GM12873 (cell line): ENCODE results near the gene CD320.

ENCODE experiments used
- CTCF ChIP-seq: IDR thresholded peaks from 2 replicates; pipeline ENCODE4 v1.5.1; 2012; ENCODE audit warnings: low read depth, mild to moderate bottlenecking, moderate library complexity, low read length, control low read depth; ENCODE audit not compliant: insufficient read depth; ENCODE audit errors: missing control alignments

CD320 gene

DNA sequence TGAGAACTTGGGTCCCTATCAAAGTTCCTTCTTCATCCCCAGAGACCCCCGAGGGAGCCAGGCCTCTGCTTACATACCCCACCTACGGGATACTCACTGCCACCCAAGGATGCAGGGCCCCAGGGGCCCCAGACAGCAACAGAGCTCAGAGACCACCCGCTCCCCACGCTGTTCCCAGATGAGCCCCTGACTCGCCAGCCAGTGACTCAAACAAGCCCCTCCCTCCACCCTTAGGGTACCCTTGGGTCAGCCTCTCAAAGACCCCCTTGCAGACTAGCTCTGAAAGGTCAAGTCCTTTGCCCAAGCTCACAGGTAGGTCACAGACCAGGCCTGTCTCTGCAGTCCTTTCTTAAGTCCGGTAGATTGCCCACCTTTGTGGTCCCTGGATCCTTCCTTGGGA is 45.7 kb downstream of the CD320 start:
- no peak for TF ChIP-seq CTCF

DNA sequence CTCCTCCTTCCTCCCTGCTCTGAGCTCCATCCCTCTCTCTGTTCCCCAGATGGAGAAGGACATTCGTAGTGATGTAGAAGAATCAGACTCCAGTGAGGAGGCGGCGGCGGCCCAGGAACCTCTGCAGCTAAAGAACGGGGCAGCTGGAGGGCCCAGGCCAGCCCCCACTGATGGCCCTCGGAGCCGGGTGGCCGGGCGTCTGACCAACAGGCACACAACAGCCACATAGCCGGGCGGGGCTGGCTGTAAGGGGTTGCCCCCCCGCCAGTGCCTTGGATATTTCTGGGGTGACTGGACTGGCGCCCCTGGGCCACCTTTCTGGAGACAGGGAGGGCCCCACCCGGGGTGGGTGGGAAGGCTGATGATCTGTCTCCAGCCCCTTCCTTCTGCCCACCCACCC is 46.3 kb downstream of the CD320 start:
- TF ChIP-seq CTCF = no peak

- TF ChIP-seq CTCF = no peak
Observed at GRCh38 chr19:8261347-8261746, 46.8 kb downstream of the CD320 start.

DNA sequence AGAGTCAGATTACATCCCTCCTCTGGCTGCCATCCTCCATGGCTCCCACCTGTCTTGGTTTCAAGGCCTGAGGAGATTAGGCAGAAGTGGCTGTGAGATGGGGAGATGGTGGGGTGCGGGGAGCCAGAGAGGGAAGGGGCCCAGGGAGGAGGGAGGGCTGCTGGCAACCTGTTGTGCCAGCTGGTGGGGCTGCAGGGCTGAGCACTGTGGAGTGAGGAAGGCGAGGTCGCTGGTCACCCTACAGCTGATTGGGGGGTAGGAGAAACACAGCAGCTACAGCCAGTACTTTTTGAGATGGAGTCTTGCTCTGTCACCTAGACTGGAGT is 48.3 kb downstream of the CD320 start:
- TF ChIP-seq CTCF = no peak

DNA sequence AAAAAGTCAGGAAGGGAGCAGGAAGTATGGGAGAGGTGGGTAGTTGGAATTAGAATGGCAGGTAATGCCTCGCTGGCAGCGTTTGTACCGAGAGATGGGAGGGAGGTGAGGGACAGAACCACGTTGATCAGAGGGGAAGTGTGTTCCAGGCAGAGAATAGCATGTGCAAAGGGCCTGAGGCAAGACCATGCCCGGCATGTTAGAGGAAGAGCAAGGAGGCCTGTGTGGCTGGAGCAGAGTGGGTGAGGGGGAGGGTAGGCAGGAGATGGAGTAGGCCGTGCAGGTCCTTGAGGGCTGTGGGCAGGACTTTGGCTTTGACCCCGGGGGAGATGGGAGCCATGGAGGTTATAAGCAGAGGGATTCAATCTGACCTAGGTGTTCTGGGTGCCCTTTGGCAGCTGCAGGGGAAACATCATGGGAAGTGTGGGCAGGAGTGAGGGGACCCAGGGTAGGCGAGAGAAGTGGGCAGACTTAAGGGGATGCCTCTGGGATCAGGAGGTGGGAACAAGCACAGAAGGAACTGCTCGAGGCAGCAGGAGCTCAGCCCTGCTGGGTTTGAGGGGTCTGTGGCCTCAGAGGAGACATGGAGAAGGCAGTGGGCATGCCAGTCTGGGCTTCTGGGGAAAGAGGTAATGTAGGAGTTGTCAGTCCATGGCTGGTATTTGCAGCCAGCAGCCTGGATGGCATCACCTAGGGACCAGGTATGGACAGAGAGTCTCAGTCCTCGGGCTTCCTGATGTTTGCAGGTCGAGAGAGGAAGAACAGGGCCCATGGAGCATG is 48.8 kb downstream of the CD320 start:
- no peak for TF ChIP-seq CTCF

GRCh38 chr19:8257052-8257443 is 51.1 kb downstream of the CD320 start:
- no peak for TF ChIP-seq CTCF

GRCh38 chr19:8256276-8257051 is 51.7 kb downstream of the CD320 start:
- no peak for TF ChIP-seq CTCF
